Activated CD8-positive, alpha-beta memory T cell treated with anti-CD3 and anti-CD28 coated beads for 24 hours (primary cell): ENCODE results near the gene SYT6.
"Not testable (repeated sequence)": the region's sequence is repeated elsewhere in the genome, so short reads cannot be mapped to it uniquely, and the experiment has no call there.

ENCODE experiments used
- DNase-seq: peaks from one replicate; pipeline ENCODE4 v3.0.0-alpha.2; 2020

The SYT6 gene

DNA sequence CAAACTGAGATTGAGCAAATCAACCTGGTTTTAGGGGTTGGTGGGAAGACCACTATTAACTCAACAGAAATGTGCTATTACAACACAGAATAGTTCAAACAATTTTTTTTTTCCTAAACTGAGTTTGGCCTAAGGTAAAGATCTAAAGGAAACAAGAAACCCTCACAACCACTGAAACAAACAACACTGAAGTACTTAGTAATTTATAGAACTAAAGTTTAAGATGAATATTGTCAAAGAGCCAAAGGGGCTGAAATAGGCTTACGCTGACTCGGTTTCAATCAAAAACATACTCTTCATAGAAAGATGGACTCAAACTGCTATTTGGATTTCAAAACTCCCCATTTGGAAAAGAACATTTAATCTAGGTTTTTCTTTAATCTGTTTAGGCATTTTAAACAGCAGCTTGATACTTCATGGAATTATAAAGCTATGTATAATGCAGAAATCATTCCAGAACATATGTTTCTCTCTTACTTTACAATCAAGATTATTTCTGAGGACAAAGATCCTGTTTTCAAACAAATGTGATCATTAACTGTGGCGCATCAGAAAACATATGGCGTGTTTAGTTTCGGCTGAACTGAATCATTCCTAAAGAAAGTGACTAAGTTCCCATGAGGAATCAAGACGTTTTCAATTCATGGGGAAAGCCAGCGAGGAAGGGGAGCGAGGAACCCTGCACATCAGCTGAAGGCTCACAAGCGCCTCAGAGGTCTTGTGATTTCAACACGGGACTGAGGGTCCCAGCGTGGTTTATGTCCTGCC, 62.7 kb downstream of the SYT6 start:
- no peak for DNase-seq

DNA sequence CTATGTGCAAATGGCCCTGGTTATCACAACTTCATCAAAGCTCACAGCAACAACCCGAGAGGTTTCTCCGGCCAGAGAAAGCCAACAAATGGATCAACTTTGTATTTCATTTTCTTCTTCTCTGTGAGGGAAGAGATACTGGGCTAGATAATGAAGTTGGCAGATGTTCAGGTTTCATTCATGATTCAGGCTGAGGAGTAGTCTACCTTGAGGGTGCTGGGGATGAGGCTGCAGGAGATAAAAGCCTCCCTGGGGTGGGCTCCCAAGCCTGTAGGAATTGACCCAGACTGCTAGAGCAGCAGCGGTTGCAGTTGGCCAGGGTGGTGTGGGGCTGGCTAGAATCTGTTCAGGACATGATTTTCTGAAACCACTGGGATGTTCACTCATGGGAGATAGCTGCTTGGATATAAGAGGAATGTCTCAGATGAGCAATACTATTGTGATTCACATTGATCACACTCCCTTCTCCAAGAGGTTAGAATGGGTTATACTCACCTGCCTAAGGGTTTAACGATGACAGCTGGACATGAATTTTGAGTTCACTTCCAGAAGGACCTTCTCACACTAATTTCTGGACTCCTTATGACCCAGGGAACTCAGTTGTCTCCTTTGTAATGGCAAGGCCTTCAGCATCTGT, 64.0 kb downstream of the SYT6 start:
- no peak for DNase-seq

DNA sequence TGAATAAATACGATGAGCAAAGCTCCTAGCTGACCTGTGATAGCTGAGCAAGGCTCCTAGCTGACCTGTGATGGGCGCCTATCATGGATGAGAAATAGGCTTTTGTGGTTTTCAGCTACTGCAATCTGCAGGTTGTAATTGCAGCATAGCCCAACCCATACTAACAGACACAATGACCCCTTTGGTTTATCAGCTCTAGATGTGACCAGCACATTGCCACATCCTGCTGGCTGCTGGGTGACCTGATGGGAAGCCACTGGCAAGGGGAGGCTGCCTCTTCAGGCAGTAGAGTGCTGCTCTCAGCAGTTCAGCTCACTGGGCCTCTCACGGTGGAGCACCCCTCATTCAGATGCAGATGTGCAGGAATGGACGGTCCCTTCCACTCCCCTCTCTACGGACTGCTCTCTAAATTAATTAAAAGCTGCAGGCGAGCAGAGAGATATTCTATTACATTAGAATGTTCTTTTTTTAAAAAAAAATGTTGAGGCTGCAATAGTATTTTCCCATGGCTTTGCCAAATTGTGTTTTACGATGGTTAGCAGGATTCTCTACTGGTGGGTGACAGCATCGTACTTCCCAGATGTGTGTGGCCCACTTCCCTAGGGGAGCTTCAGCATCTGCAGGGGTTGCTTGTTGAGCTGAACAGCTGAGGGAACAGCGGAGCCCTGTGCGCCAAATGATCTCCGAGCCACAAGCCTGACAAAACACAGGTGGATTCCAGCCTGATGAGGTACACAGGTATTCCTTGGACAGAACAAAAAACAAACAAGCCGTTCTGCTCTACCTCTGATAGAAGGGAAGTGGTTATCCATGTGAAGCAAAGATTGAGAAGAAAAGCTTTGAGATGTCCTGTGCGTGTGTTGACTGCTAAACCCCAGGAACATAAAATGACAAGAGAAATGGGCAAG, 65.0 kb downstream of the SYT6 start:
- DNase-seq: no peak

DNA sequence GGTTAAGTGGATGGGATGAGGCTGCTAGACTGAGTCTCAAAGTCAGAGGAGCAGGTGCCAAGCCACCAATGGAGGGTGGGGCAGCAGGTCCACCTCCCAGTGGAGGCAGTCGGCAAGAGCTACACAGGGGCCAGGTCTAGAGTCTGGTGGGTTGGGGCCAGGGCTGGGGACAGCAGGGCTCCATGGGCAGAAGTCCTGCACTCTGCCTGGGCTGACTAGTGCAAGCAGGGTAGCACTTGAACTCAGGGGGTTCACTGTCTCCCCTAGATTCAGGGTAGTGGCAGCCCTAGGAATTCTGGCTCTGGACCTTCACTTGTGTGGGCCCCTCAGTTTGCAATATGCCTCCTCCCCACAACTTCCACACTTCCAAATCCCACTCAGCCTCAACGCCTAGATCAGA, 66.2 kb downstream of the SYT6 start:
- DNase-seq: no peak

DNA sequence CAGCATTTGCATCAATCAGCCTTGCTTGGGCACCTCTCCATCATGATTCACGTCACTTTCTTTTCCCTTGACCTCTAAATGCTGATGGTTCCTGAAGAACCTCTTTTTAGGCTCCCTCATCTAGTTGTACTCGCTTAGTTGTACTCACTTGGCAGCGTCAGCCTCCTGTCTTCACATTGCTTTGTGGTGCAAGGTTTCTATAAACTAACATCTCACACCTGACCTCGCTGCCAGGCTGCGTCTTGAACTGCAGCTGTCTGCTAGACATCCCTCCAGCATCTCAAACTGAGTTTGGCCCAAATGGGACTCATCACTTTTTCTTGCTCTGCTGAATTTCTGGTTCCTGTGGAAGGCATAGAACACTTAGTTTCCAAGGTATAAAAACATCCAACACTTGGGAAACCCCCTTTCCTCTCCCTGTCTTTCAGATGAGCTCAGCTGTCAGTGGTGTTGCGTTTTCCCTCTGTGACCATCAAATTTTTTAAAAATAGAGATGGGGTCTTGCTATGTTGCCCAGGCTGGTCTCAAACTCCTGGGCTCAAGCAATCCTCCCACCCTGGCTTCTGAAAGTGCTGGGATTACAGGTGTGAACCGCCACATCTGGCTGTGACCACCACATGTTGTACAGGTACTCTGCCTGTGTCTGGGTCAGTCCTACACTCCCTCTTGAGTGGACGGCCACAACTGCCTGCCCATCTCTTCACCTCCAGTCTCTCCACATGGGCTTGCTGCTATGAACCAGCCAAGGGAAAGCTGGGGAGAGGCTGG, 66.9 kb downstream of the SYT6 start:
- DNase-seq: no peak

DNA sequence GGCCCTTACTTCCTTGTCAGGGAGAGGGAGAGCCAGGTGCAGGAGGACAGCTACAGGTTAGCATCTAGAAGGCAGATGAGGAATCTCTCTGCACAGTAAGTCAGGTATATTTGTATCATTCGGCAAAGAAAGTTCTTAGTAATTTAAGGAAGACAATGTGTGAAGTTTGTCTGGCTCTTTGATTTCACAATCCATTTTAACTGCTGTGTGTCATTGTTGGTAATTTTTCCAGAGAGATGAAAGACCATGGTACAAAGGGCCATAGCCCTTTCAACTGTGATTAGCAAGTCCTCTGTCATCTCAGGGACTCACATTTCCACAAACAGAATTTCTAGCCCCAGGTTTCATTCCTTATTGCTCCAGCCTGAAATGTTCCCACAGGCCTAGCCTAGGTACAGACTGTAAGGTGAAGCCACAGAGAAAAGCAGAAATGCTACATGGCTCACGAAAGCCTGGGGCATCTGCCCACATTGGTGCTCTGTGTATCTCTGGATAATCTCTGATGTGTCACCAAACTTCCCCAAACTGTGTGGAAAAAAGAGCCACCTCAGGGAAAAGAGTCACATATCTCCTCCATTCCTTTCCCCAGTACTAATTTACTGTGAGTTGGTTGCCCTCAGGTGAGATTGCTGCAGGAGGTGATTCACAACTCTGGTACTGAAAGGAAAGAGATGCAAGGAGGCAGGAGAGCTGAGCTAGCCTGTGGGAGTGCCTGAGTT, 70.6 kb downstream of the SYT6 start:
- DNase-seq: no peak

DNA sequence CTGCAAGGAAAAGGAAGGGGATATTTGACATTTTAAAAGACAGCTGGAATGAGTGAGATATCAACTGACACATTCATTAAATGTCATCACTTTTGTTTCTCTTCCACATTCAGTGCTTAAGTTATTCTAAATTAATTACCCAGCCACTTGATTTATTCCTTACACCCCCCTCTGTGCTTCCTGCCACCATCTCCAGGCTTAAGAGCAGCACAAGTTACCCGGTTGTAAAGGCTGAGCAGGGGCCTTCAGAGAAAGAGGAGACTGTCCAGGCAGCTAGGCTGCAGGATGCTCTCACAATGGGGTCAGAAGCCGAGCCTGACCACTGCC, 71.4 kb downstream of the SYT6 start:
- DNase-seq: no peak

DNA sequence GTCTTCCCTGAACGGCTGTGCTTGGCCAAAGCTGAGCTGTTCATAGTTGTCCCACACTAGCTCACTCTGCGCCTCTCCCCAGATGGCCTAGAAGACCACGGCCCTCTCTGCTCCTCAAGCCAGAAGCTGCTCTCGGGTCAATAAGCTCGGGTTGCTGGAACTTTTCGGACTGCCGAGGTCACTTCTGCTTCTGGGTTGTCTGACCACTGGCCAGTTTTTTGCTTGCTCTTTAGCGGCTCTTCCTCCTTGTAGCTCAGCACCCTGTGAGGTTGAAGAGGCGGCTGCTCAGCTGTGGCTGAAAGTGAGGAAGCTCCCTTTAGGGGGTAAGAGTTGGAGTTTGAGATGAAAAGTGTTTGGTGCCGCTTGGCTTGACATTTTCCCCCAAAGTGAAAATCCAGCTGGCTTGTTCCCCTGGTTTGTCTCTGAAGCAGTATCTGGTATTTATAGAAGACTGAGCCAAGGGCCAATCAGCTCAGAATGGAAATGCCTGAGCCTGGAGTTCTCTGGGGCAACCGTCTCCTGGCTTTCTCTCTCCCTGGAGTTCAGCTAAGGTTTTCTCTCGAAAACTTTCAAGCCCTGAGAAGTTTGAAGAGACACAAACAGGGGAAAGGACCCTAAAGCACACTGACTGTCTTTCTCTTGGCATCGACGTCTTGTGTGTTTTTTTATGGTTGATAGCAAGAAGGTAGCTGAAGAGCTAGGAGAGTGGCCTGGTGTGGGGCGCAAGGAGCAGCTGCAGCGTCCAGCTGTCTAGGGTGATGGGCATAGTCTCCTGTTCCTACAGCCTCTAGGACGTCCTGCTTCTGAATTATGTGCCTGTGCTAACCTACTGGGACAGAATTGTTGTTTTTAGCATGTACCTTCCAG, 72.0 kb downstream of the SYT6 start:
- DNase-seq: no peak

DNA sequence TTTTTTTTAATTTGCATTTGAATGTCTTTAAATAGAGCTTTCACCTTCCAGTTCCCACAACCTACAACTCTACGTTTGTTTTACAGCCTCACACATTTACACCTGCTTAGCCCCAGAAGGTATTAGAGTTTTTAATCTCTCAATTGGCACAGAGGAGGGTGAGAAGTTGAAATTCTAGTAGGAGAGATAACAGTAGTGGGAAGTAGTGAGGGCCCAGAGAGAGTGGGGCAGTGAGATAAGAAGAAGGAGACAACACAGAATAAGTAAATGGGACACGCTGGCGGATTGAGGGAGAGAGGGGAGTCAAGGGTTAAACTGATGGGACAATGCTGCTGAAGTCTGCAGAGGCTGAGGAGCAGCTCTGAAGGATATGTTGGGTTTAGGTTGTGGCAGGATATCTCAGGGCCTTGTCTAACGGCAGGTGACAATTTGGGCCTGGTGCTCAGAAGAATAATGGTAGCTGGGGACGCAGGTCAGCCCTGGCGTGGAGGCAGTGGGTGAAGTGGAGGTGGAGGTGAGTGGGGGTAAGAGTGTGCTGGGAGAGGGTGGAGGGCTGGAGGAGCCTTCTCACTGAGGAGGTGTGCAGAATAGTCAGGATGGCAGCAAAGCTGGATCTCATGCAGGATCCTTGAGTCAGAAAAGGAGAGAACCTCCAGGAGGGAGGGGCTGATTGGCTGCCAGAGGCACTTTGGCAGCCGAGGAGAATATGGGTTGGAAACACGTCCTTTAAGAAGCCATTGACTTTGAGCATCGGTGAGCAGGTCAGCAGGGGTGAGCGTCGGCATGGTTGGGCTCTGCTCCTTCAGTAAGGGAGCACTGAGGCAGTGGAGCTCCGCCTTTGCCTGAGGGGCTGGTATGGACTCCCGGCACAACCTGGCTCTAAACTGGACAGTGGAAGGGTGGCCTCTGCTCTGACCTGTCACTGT, 72.9 kb downstream of the SYT6 start:
- DNase-seq: no peak

DNA sequence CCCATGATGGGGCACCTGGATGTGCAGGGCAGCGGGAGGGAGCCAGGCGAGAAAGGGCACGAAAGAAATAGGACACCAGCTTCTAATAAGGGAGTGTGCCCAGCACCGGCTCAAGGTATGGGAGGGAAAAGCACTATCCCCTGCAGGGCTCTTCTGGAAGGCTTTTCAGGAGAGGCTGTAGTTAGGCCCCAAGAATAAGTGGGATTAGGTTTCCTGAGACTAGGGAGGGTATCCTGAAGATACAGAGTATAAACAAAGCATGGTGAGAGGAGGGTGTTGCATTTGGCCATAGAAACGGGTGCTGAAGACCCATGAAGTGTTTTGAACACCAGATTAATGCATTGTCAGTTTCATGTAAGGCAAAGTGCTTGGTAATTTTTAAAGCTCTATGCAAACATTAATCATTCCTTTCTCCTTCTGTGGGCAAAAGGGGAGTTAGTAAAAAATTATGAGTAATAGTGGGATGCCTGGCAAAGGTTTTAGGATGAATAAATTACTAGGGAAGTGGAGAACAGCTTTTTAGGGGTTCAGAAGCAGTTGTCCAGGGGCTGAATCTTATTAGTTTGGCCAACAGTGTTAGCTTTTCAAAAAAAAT, 74.0 kb downstream of the SYT6 start:
- no peak for DNase-seq

DNA sequence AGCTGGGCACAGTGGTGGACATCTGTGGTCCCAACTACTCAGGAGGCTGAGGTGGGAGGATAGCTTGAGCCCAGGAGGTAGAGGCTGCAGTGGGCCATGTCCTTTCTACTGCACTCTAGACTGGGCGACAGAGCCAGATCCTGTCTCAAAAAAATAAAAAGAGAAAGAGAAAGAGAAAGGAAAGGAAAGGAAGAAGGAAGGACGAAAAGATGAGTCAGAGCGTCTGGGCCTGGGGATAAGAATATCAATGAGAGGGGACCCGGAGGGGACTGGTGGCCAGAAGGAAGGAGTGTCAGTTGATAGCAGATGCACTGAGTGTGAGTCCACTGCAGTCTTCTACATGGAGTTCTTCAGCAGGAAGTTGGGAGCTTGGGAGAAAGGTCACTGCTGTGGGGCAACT, 75.6 kb downstream of the SYT6 start:
- DNase-seq: no peak

DNA sequence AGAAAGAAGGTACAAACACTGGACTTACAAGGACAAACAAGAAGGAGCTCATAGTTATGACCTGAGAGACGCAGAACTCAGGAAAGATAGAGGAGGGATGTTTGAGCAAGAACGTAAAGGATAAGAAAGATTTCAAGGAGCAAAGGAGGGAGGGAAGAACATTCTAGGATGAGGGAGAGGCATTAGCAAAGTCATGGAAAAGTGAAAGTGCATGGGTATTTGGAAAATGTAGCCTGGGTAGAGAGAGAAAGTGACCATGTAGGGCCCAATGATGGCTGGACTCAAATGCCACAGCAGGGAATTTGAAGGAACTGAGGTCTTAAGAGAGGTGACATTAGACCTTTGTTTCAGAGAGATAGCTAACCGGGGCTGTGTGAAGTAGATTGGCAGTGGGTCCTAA, 76.5 kb downstream of the SYT6 start:
- DNase-seq: no peak

DNA sequence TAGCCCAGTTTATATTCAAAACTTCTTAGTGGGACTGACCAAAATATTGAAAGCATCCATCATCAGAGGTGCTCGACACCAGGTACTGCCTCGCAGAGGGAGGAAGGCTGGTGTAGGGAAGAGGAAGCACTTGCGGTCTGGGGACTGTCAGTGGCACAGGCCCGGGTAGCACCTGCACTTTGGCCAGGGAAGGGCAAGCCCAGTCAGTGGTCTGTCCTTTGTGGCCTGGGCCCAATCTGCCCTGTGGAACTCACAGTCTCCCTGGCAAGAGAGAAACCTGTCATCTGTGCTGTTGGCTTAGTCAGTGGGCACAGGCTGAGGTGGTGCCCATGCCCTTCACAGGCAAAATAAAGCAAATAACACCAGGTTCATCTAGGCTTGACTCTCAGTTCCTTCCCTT, 77.4 kb downstream of the SYT6 start:
- no peak for DNase-seq

DNA sequence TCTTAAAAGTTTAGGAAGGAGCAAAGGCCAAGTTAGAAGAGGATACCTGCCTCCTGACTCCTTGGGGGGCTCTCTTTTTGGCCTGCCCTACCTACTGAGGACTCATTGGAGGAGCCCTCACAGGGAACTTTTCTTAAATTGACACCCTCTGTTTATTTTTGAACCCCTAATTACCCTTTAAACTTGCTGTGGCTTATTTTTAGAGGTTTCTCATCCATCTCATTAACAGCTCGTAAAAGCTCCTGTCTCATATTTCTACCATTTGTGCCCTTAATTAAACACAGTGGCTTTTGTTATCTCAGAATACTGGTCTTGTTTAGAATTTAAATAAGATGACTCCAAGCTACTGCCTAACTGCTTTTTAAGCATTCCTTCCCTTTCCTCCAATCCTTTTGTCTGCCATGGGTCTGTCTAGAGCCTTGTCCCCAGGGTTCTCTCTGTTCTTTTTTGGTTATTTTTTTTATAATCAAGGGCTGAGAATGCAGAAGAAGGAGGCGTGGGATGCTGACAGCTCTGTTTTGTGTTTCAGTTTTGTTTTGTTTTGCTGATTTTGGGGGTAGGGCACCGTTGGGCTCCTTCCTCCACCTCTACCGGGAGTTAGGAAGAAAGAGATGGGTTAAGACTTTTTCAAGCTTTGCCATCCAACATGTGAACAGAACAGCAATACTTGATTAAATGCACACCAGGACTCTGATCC, 78.0 kb downstream of the SYT6 start:
- no peak for DNase-seq

DNA sequence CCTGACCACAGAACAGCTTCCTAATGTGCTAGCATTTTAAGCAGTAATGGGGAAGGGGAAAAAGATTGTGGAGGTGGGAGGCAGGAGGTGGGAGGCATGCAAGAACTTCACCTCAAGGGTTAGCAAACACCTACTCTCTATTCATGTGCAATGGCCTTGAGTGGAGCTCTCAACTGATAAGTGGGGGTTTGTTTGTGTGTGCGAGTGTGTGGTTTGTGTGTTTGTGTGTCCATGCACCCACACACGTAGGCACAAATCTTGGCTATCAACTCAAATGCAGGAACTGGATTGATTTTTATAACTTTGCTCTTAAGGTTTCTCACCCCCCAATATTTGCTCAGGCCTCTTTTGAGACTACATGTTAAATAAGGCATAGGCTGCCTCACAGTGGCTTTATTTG, 78.6 kb downstream of the SYT6 start:
- DNase-seq: no peak

DNA sequence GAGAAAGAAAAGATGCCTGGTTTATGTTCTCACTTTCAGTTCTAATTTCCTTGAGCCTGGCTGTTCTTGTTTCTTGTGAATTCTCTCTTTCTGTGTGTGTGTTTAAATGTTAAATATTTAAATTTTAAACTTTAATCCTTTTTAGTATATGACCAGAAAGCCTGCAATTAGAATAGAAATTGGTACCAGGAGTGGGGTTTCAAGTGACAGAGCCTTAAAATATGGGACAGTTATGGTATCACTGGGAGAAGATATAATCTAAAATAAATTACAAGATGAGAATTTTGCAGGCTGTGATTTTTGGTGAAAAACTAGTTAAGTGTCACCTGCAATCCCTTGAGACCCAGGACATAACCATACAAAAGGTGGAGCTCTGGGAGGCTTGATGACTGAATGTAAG, 81.4 kb downstream of the SYT6 start:
- DNase-seq: no peak

DNA sequence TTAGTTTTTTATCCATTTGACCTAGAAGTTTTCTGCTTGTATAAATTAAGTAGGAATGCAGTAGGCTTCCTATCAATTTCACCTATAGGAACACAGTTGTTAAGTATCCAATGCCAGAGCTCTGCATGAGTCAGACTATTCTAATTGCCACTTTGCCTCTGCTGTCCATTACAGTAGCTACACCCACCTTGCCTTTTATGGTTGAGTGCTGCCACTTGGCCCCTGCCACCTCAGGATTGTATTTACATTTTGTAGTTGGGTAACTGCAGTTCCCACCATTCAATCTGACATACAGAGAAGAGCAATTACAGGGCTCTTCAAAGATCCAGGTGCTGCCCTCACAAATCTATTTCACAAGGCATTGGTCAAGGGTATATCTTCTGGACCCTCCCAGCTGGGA, 83.9 kb downstream of the SYT6 start:
- DNase-seq: not testable (repeated sequence)

DNA sequence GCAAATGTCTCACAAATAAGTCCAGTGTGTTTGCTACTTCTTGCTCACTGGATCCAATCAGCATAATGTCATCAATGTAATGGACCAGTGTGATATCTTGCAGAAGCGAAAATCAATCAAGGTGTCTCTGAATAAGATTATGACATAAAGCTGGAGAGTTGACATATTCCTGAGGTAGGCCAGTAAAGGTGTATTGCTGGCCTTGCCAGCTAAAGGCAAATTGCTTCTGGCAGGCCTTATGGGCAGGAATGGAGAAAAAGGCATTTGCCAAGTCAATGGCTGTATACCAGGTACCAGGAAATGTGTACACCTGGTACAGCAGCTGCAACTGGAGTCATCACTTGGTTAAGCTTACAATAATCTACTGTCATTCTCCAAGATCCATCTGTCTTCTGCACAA, 85.0 kb downstream of the SYT6 start:
- DNase-seq: not testable (repeated sequence)

DNA sequence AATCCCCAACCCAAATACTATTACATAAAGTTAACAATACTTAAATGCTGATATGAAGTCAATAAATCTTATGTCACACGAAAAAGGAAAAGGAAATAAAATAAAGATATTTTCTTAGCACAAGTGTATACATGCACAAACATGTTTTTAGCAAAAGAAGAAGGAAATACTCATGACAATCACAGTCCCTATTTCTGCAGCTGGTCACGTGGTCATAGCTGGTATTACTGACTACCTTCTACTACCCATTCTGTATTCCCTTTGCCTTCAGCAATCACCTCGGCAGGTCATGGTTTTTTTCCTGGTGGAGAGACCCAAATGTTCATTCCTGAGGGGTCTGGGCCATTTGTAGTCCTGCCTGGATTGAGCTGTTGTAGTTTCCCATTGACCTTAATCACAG, 88.0 kb downstream of the SYT6 start:
- not testable (repeated sequence) for DNase-seq
